IMR-90 (cell line): ENCODE data around the gene CD36. TPM values are rescaled to one million over a fixed set of nuclear protein-coding genes. Genes with fewer than 3 reads are reported as not detected.

Source experiments
- ATAC-seq: fragments of 200-7000 bp; cut with Tn5 transposase; 2 replicates; pipeline ENCODE4 v1.9.1; 2020; ENCODE audit warnings: low read depth, mild to moderate bottlenecking, moderate library complexity
- BruUV-seq: library from RNA; stranded (reverse); fragments of 400-500 nt; replicated peaks from 2 replicates; lab custom pipeline; 2021; lab: Mats Ljungman, UMichigan
- CTCF ChIA-PET: fragments of 300-600 bp; formaldehyde crosslinking; extraction: SDS; loops from one replicate; lab custom pipeline; 2021; ENCODE audit warnings: antibody characterized with exemption; lab: Yijun Ruan, JAX
- POLR2A ChIA-PET: fragments of 300-600 bp; sonication (Branson Sonifier 250); formaldehyde crosslinking; loops from one replicate; lab custom pipeline; 2022; ENCODE audit warnings: antibody characterized with exemption; ENCODE audit not compliant: unreplicated experiment; lab: Charles Lee
- DNase-seq: peaks from one replicate; pipeline ENCODE4 v3.0.0; 2013
- H2AFZ ChIP-seq: replicated peaks from 2 replicates; pipeline ENCODE3; 2013; ENCODE audit warnings: low read length, mild to moderate bottlenecking; ENCODE audit not compliant: poor library complexity
- H2AK5ac ChIP-seq: 2 replicates; pipeline ENCODE4 v1.6.1; 2013; ENCODE audit warnings: low read depth, low read length, inconsistent platforms
- H2AK9ac ChIP-seq: replicated peaks from 2 replicates; pipeline ENCODE3; 2013; ENCODE audit warnings: mild to moderate bottlenecking, low read depth, low read length, moderate library complexity; ENCODE audit not compliant: poor library complexity
- H2BK120ac ChIP-seq: 2 replicates; pipeline ENCODE4 v1.6.1; 2013; ENCODE audit warnings: low read depth, low read length, inconsistent platforms
- H2BK15ac ChIP-seq: 3 replicates; pipeline ENCODE4 v1.6.1; 2013; ENCODE audit warnings: low read depth, low read length, inconsistent platforms
- H2BK20ac ChIP-seq: 2 replicates; pipeline ENCODE4 v1.6.1; 2013; ENCODE audit warnings: low read depth, mild to moderate bottlenecking, inconsistent platforms, low read length, moderate library complexity
- H2BK5ac ChIP-seq: 2 replicates; pipeline ENCODE4 v1.6.1; 2013; ENCODE audit warnings: mild to moderate bottlenecking, low read depth, low read length, inconsistent platforms; ENCODE audit not compliant: poor library complexity, severe bottlenecking
- H3K14ac ChIP-seq: replicated peaks from 2 replicates; pipeline ENCODE4 v1.6.1; 2013; ENCODE audit warnings: low read depth, low read length, inconsistent platforms
- H3K18ac ChIP-seq: 2 replicates; pipeline ENCODE4 v1.6.1; 2013; ENCODE audit warnings: low read depth, low read length, control low read depth
- H3K23ac ChIP-seq: 2 replicates; pipeline ENCODE4 v1.6.1; 2013; ENCODE audit warnings: low read depth, low read length, inconsistent platforms
- H3K27ac ChIP-seq: 2 replicates; pipeline ENCODE4 v1.5.1; 2013; ENCODE audit warnings: mild to moderate bottlenecking, control low read depth, low read length; ENCODE audit not compliant: insufficient read depth
- H3K27me3 ChIP-seq: 2 replicates; pipeline ENCODE4 v1.6.1; 2013; ENCODE audit warnings: low read length; ENCODE audit not compliant: control insufficient read depth, insufficient read depth
- H3K36me3 ChIP-seq: 2 replicates; pipeline ENCODE4 v1.6.1; 2013; ENCODE audit warnings: low read length, mixed read lengths; ENCODE audit not compliant: control insufficient read depth, insufficient read depth
- H3K4ac ChIP-seq: 2 replicates; pipeline ENCODE4 v1.6.1; 2013; ENCODE audit warnings: low read depth, low read length, inconsistent platforms
- H3K4me1 ChIP-seq: 2 replicates; pipeline ENCODE4 v1.6.1; 2013; ENCODE audit warnings: low read length, mixed read lengths; ENCODE audit not compliant: control insufficient read depth, insufficient read depth
- H3K4me2 ChIP-seq: 2 replicates; pipeline ENCODE4 v1.6.1; 2013; ENCODE audit warnings: low read depth, mild to moderate bottlenecking, control low read depth, low read length, moderate library complexity
- H3K4me3 ChIP-seq: 2 replicates; pipeline ENCODE4 v1.5.1; 2013; ENCODE audit warnings: low read depth, mild to moderate bottlenecking, control low read depth, low read length, moderate library complexity; ENCODE audit not compliant: insufficient read depth
- H3K56ac ChIP-seq: 2 replicates; pipeline ENCODE4 v1.6.1; 2013; ENCODE audit warnings: low read length, inconsistent platforms; ENCODE audit not compliant: insufficient read depth; ENCODE audit errors: extremely low read depth
- H3K79me1 ChIP-seq, 2 experiments: 2 replicates each; pipeline ENCODE4 v1.6.1; 2013; ENCODE audit warnings: low read length in 2 of 2, inconsistent platforms in 1 of 2, low read depth in 1 of 2
- H3K9ac ChIP-seq: 2 replicates; pipeline ENCODE4 v1.6.1; 2013; ENCODE audit warnings: low read depth, low read length, control low read depth
- H3K9me1 ChIP-seq: 2 replicates; pipeline ENCODE4 v1.6.1; 2013; ENCODE audit warnings: low read length, inconsistent platforms; ENCODE audit not compliant: insufficient read depth
- H3K9me3 ChIP-seq: 2 replicates; pipeline ENCODE4 v1.6.1; 2013; ENCODE audit warnings: low read length; ENCODE audit not compliant: control insufficient read depth, insufficient read depth
- H4K20me1 ChIP-seq: 2 replicates; pipeline ENCODE4 v1.6.1; 2013; ENCODE audit warnings: low read length, inconsistent platforms; ENCODE audit not compliant: insufficient read depth
- H4K5ac ChIP-seq: 2 replicates; pipeline ENCODE4 v1.6.1; 2013; ENCODE audit warnings: mild to moderate bottlenecking, low read depth, low read length, control low read depth
- H4K8ac ChIP-seq, 2 experiments: 2 replicates each; pipeline ENCODE4 v1.6.1; 2013; ENCODE audit warnings: low read depth in 2 of 2, low read length in 2 of 2, control low read depth in 1 of 2, inconsistent platforms in 1 of 2
- H4K91ac ChIP-seq: 2 replicates; pipeline ENCODE4 v1.6.1; 2013; ENCODE audit warnings: low read depth, low read length, inconsistent platforms; ENCODE audit not compliant: insufficient read depth
- MAFK ChIP-seq: IDR thresholded peaks from 2 replicates; pipeline ENCODE4 v1.6.1; 2012; ENCODE audit warnings: low read depth, low read length, improper control_type of control experiment
- RFX5 ChIP-seq: IDR thresholded peaks from 2 replicates; pipeline ENCODE4 v1.8.0; 2012; ENCODE audit warnings: low read depth, mild to moderate bottlenecking, low read length, moderate library complexity
- dilution Hi-C: fragments of 300-500 bp; cut with HindIII; formaldehyde crosslinking; loops from one replicate; pipeline ENCODE4 v1.14.3; 2018; ENCODE audit warnings: low sequenced_read_pairs; ENCODE audit not compliant: unreplicated experiment
- in situ Hi-C: fragments of 300-500 bp; cut with MboI; formaldehyde crosslinking; loops from 3 replicates; pipeline ENCODE4 v1.14.3; 2019; ENCODE audit warnings: low sequenced_read_pairs, inconsistent platforms, mixed read lengths
- intact Hi-C: fragments of 100-400 bp; cut with micrococcal nuclease; formaldehyde crosslinking; loops from 2 replicates; pipeline ENCODE4 v1.10.0; 2022
- polyA plus RNA-seq, 3 experiments: library from polyadenylated mRNA; depleted of rRNA; stranded (reverse); fragments of >200 nt; gene quantifications; 2 replicates each; pipeline ENCODE4 v1.2.3, GENCODE V29; 2012; ENCODE audit warnings: low replicate concordance in 1 of 3
- total RNA-seq: library from RNA; depleted of rRNA; stranded (reverse); fragments of >200 nt; gene quantifications from 2 replicates; pipeline ENCODE4 v1.2.3, GENCODE V29; 2012
- TF ChIP-seq, protein P1 (sequence below): fragments of 150-350 bp; IDR thresholded peaks from 2 replicates; pipeline ENCODE4 v1.6.1; 2017; ENCODE audit warnings: mild to moderate bottlenecking, antibody characterized with exemption, low read length, low read depth

CD36 gene
- total and polyA plus RNA-seq, 2 of the 4 experiments (the other 2 are of a cell fraction), result 0.19 to 0.54 TPM

- Histone ChIP-seq H3K79me1 (no peaks in the 10 kb centered on the region), H4K8ac (no peak overlapping the region), H3K36me3 (no peaks in the 10 kb centered on the region), H3K4ac (no peak overlapping the region), H3K4me3 (no peak overlapping the region), H2AK5ac (no peak overlapping the region), H2BK5ac (no peak overlapping the region), H3K9me3 (no peaks in the 10 kb centered on the region), H2BK15ac (no peak overlapping the region), H2BK120ac (no peak overlapping the region), H2AFZ (no peak overlapping the region), H2AK9ac (no peak overlapping the region), H3K27me3 (no peaks in the 10 kb centered on the region), H3K4me1 (peaks cover 2% of the 10 kb centered on the region), H3K27ac (no peak overlapping the region), H4K20me1 (no peaks in the 10 kb centered on the region), H3K18ac (no peak overlapping the region), H3K9me1 (no peaks in the 10 kb centered on the region), H2BK20ac (no peak overlapping the region), H3K14ac (no peak overlapping the region), H3K56ac (no peak overlapping the region), H4K5ac (no peak overlapping the region), H3K9ac (no peak overlapping the region), H4K91ac (no peak overlapping the region), H3K4me2 (no peak overlapping the region), H3K23ac (no peak overlapping the region)
- in situ Hi-C loops (no loop called here), intact Hi-C loops (no loop called here), dilution Hi-C loops (no loop called here)
- TF ChIP-seq RFX5 (no peak), MAFK (no peak)
- TF ChIP-seq, protein P1, sequence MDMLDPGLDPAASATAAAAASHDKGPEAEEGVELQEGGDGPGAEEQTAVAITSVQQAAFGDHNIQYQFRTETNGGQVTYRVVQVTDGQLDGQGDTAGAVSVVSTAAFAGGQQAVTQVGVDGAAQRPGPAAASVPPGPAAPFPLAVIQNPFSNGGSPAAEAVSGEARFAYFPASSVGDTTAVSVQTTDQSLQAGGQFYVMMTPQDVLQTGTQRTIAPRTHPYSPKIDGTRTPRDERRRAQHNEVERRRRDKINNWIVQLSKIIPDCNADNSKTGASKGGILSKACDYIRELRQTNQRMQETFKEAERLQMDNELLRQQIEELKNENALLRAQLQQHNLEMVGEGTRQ, result no peak
- DNase-seq (peak; percentile 21), ATAC-seq (no peak)
- ChIA-PET POLR2A (no interaction called here), CTCF (no interaction called here)
- no TSS peak for BruUV-seq
These were observed 25.6 kb upstream of the CD36 start for GRCh38 chr7:80612880-80613279.
